Measurements from ENCODE around the gene FBLN2. TPM values are rescaled to one million over a fixed set of nuclear protein-coding genes. Genes with fewer than 3 reads are reported as not detected.
A peak's percentile ranks its signal among the peaks of the same experiment; 100 is the strongest.

FBLN2 gene
- polyA plus RNA-seq, 2 of the 4 experiments (the other 2 are of a cell fraction) = 1.1 to 2.7 TPM

DNA sequence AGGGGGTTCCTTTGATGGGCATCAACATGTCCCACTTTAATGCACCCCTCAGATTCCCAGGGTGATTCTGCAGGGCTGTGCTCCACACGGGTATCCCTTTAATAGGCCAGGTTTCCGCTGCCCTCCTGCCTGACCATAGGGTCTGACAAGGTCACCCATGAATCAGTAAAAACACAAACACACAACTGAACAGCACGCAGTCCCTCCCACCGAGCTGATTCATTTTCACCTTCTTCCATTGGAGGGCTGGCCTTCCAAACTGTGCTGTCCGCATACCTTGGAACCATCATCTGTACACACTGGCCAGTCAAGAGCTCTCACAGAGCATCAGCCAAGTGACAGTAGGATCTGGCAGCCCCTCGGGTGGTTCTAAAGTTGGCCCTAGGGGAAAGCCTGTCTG, 93.7 kb downstream of the FBLN2 start:
- Histone ChIP-seq H3K9me3 (no peaks in the 10 kb centered on the region), H3K4me3 (no peak overlapping the region), H3K4me1 (peaks cover 2% of the 10 kb centered on the region; the same call in 1 of the 3 replicates), H3K27ac (no peak overlapping the region), H3K4me2 (no peak overlapping the region)
- ATAC-seq (no peak), DNase-seq (ENCODE audit: low read depth in 1 of 2, low spot score in 1 of 2) (no peak), FAIRE-seq (no peak)
- WGBS (ENCODE audit: missing lambda C conversion rate) = 51% methylated on average over 6 of the region's 6 CpGs
- ChIA-PET CTCF (interaction anchor here (18.2 to 36.5 kb wide), 2 partner anchors 9 to 143 kb away, joined by 256 to 1096 read pairs; no protein-coding TSS in a partner anchor), POLR2A (no interaction called here)
- TF ChIP-seq, protein P1, sequence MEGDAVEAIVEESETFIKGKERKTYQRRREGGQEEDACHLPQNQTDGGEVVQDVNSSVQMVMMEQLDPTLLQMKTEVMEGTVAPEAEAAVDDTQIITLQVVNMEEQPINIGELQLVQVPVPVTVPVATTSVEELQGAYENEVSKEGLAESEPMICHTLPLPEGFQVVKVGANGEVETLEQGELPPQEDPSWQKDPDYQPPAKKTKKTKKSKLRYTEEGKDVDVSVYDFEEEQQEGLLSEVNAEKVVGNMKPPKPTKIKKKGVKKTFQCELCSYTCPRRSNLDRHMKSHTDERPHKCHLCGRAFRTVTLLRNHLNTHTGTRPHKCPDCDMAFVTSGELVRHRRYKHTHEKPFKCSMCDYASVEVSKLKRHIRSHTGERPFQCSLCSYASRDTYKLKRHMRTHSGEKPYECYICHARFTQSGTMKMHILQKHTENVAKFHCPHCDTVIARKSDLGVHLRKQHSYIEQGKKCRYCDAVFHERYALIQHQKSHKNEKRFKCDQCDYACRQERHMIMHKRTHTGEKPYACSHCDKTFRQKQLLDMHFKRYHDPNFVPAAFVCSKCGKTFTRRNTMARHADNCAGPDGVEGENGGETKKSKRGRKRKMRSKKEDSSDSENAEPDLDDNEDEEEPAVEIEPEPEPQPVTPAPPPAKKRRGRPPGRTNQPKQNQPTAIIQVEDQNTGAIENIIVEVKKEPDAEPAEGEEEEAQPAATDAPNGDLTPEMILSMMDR (IDR thresholded peaks at IDR 0.05) = no peak
- no peak for TF ChIP-seq KDM5A (IDR thresholded peaks at IDR 0.05)

DNA sequence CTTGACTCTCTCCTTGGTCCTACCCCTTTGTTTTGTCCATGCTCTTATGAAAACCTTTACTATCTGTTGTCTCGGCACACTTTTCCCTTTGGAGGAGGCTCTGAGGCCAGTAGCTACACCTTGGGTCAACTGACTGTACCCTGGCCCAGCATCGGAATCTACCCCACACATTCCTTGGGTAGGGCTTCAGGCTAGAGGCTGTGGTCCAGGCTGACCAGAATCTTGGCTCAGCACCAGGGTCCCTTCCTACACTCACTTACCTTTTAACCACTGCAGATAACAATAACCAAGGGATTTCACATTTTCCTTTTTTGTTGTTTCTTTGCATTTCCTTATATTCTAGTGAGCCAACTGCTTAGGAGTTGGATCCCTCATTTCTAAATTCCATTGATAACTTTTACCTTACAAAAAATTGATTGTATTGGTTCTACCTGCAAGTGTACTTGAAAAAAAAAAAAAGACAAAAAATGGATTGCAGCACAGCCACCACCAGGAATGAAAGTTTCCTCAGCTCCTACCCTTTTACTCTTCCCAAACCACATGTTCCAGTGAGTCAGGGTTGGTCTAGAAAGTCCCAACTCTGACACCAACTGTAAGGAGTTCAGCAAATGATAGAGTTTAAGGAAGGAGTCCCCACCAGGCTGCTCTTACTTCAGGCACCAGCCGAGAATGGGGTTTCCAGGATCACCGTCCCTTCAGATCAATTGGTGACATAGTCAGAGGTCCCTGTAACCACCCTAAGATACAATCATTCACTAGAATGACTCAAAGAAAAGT, 95.6 kb downstream of the FBLN2 start:
- peaks cover 7% of the 10 kb centered on the region; the same call in 1 of the 3 replicates for H3K4me1 ChIP-seq
- ChIA-PET CTCF (interaction anchor here (1.1 to 36.5 kb wide), 7 partner anchors 7 to 183 kb away, joined by 3 to 1096 read pairs (median 4); no protein-coding TSS in a partner anchor), POLR2A (no interaction called here)
- H3K9me3 ChIP-seq = no peaks in the 10 kb centered on the region
- WGBS (ENCODE audit: missing lambda C conversion rate) = 78% methylated on average over 4 of the region's 4 CpGs
- no peak for FAIRE-seq
- no peak for DNase-seq (ENCODE audit: low read depth in 1 of 2, low spot score in 1 of 2)
- no peak overlapping the region for H3K27ac ChIP-seq
- H3K4me2 ChIP-seq = no peak overlapping the region
- TF ChIP-seq FOSL2 (IDR thresholded peaks at IDR 0.05) (no peak), FOSL2 (CRISPR knock-in tag; IDR thresholded peaks at IDR 0.05) (no peak), CHD2 (IDR thresholded peaks at IDR 0.05; ENCODE audit: low read length, partially characterized antibody) (no peak), RNF2 (IDR thresholded peaks at IDR 0.05; ENCODE audit: borderline replicate concordance, low read depth) (no peak), RCOR1 (IDR thresholded peaks at IDR 0.05; ENCODE audit: low read depth, low read length) (no peak), CEBPB (IDR thresholded peaks at IDR 0.05) (no peak), RFX5 (IDR thresholded peaks at IDR 0.05) (no peak)
- H3K4me3 ChIP-seq = no peak overlapping the region
- ATAC-seq = no peak

DNA sequence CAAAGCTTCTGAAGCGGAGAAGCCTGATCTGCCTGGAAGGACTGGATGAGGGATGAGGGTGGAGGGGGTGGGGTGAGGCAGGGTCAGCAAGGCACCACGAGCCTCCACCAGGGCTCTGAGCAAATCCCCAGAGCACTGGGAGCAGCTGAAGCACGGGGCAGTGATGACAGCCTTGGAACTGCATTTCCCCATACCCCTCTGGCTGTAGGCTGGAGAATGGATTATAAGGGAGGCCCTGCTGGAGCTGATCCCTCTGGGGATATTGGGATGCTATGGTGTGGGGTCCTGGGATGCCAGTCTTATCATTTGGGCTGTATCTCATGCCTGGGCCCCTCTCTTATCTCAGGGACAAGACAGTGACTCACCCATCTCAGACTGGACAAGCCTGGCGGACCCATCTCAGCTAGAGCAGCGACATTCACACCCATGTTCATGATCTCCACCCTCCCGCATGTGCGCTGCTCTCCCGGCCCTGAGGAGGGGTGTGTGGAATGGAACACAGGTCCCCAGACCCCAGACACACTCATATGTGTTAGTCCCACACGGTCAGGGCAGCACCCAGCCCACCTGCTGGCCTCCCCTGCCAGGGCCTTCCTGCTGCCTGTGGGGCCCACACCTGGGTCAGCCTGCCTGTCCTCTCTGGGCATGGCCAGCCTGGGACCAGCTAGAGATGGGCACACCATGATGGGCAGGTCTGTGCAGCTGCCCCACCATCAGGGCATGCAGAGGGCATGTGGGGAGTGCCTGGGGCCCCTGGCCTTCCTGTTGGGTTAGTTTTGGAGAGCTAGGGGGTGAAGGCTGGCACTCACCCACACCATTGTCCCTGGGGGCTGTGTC, 97.1 kb downstream of the FBLN2 start:
- Histone ChIP-seq H3K4me2 (no peak overlapping the region), H3K9me3 (no peaks in the 10 kb centered on the region), H3K4me3 (no peak overlapping the region), H3K4me1 (peaks cover 7% of the 10 kb centered on the region; the same call in 1 of the 3 replicates), H3K27ac (no peak overlapping the region)
- ChIA-PET POLR2A (no interaction called here), CTCF (interaction anchor here (0.6 to 36.5 kb wide), 19 partner anchors 6 to 886 kb away, joined by 3 to 1096 read pairs (median 4); no protein-coding TSS in a partner anchor)
- ATAC-seq = no peak
- FAIRE-seq = no peak
- TF ChIP-seq HOXB13 (CRISPR knock-in tag; IDR thresholded peaks at IDR 0.05; ENCODE audit: low read depth) (no peak), NR3C1 (IDR thresholded peaks at IDR 0.05) (no peak)
- DNase-seq (ENCODE audit: low read depth in 1 of 2, low spot score in 1 of 2) = no peak
- WGBS (ENCODE audit: missing lambda C conversion rate) = 48% methylated on average over 9 of the region's 9 CpGs

DNA sequence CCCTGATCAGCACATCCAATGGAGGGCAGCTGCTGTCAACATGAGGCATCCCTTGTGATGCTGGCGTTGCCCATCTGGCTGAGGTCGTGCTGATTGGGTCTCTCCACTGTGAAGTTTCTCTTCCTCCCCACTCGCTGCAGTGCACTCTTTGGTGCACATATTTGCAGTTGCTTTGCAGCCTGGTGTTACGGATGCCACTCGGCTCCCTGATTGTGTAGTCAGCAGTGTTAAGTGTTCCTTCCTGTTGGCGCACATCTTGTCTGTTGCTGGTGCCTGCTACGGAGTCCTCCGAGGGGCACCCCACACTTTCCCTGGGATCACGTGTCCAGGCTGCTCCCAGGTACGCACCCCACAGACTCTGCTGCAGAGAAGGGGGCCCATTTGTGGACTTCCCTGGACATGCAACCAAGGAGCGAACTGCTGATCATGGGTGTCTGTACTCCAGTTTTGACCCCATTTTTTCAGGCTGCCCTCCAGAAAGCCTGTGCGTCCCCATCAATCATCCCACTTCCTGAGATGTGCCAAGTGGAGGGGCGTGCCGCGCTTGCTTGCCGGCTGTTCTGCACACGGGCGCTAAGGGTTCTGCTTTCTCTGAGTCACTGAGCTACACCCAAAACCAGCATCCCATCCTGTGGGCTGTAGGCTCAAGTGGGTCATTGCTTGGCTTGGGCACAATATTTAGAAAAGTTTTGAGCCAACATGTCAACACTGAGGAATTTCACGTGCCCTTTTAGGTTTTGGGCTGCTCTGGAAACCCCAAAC, 98.6 kb downstream of the FBLN2 start:
- ATAC-seq (no peak), FAIRE-seq (no peak), DNase-seq (ENCODE audit: low read depth in 1 of 2, low spot score in 1 of 2) (no peak)
- no peaks in the 10 kb centered on the region for H3K9me3 ChIP-seq
- TF ChIP-seq ZNF302 (CRISPR knock-in tag; IDR thresholded peaks at IDR 0.05) = no peak
- no peak for TF ChIP-seq RNF2 (IDR thresholded peaks at IDR 0.05; ENCODE audit: borderline replicate concordance, low read depth)
- no peak for TF ChIP-seq RARB (CRISPR knock-in tag; IDR thresholded peaks at IDR 0.05)
- TF ChIP-seq JUN (IDR thresholded peaks at IDR 0.05) = no peak
- TF ChIP-seq FOSB (CRISPR knock-in tag; IDR thresholded peaks at IDR 0.05) = no peak
- no peak for TF ChIP-seq HOXB13 (CRISPR knock-in tag; IDR thresholded peaks at IDR 0.05; ENCODE audit: low read depth)
- no peak for TF ChIP-seq HOXB5 (CRISPR knock-in tag; IDR thresholded peaks at IDR 0.05)
- no peak for TF ChIP-seq TFCP2L1 (CRISPR knock-in tag; IDR thresholded peaks at IDR 0.05)
- TF ChIP-seq CHD2 (IDR thresholded peaks at IDR 0.05; ENCODE audit: low read length, partially characterized antibody) = no peak
- no peak for TF ChIP-seq EP300 (IDR thresholded peaks at IDR 0.05)
- CTCF ChIA-PET = interaction anchor here (0.6 to 36.5 kb wide), 63 partner anchors 10 to 1104 kb away, joined by 3 to 1096 read pairs (median 4); partner anchors contain the start of genes HDAC11 and WNT7A
- H3K4me3 ChIP-seq = no peak overlapping the region
- 36% methylated on average over 19 of the region's 19 CpGs for WGBS (ENCODE audit: missing lambda C conversion rate)
- peak overlapping the region; percentile 51 for H3K4me2 ChIP-seq
- H3K4me1 ChIP-seq = peaks cover 7% of the 10 kb centered on the region; the same call in 1 of the 3 replicates
- POLR2A ChIA-PET = interaction anchor here (1.1 to 1.6 kb wide), 2 partner anchors 151 to 153 kb away, joined by 3 to 16 read pairs; no protein-coding TSS in a partner anchor
- peak overlapping the region in 1 of 2 experiments; percentile 50; a peak in 2 of 6 replicates for H3K27ac ChIP-seq

Data from A549 (cell line).